Activated naive CD8-positive, alpha-beta T cell treated with anti-CD3 and anti-CD28 coated beads for 36 hours (primary cell): ENCODE data around the gene GLT6D1. TPM values are rescaled to one million over a fixed set of nuclear protein-coding genes. Genes with fewer than 3 reads are reported as not detected.
"Not testable (repeated sequence)": the region's sequence is repeated elsewhere in the genome, so short reads cannot be mapped to it uniquely, and the experiment has no call there.

Source experiments
- DNase-seq: peaks from one replicate; pipeline ENCODE4 v3.0.0; 2021
- H3K27ac Mint-ChIP-seq: one replicate; pipeline ENCODE4 v1.8.0; 2022; ENCODE audit warnings: mild to moderate bottlenecking, moderate library complexity, mixed read lengths
- H3K27me3 Mint-ChIP-seq: one replicate; pipeline ENCODE4 v1.8.0; 2022; ENCODE audit warnings: mild to moderate bottlenecking, mixed read lengths
- H3K36me3 Mint-ChIP-seq: one replicate; pipeline ENCODE4 v1.8.0; 2021; ENCODE audit warnings: mild to moderate bottlenecking, mixed read lengths
- H3K4me1 Mint-ChIP-seq: one replicate; pipeline ENCODE4 v1.8.0; 2021; ENCODE audit warnings: mixed read lengths
- H3K4me3 Mint-ChIP-seq: one replicate; pipeline ENCODE4 v1.8.0; 2022; ENCODE audit warnings: mild to moderate bottlenecking, moderate library complexity, mixed read lengths
- H3K9me3 Mint-ChIP-seq: one replicate; pipeline ENCODE4 v1.8.0; 2022; ENCODE audit warnings: mixed read lengths
- total RNA-seq, 2 experiments: library from RNA; stranded (reverse); gene quantifications; one replicate each; pipeline ENCODE4 v1.2.3, GENCODE V29; 2021

The GLT6D1 gene
- total RNA-seq, 2 experiments from 2014 or later: not detected

DNA sequence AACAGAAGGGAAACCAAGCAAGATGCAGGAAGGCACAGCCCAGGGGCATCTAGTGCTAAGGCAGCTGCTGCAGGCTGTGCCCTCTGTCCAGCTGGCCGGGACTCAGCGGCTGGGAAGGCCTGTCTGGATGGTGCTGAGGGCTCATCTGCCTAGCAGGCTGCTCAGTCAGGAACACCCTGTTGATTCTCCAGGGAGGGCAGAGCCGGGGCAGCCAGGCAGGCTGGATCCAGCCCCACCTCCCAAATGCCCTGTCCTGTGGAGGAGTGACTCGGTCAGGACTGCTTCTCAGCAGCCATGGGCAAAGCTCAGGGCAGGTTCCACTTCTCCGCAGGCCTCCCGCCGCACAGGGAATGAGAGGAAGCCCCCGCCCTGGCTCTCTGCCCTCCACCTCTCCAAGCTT lies 16.0 kb upstream of the GLT6D1 start:
- Mint-ChIP-seq H3K27me3 (peaks cover 20% of the 10 kb centered on the region), H3K4me1 (no peaks in the 10 kb centered on the region), H3K27ac (no peak overlapping the region), H3K9me3 (peaks cover 2% of the 10 kb centered on the region), H3K4me3 (no peak overlapping the region), H3K36me3 (peaks cover 2% of the 10 kb centered on the region)
- no peak for DNase-seq

DNA sequence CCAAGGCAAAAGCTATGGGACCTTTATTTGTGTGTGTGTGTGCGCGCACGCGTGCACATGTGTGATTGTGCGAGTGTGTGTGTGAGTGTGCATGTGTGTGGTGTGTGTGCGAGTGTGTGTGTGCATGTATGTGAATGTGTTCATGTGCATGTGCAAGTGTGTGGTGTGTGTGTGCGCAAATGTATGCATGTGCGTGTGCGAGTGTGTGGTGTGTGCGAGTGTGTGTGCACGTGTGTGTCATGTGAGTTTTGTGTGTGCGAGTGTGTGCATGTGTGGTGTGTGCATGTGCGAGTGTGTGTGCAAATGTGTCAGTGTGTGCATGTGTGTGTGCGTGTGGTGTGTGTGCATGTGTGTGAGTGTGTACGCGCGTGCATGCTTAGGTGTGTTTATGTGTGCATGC lies 11.1 kb upstream of the GLT6D1 start:
- Mint-ChIP-seq H3K27me3 (peaks cover 16% of the 10 kb centered on the region), H3K36me3 (peaks cover 3% of the 10 kb centered on the region), H3K4me3 (no peak overlapping the region), H3K4me1 (no peaks in the 10 kb centered on the region), H3K9me3 (peaks cover 32% of the 10 kb centered on the region), H3K27ac (no peak overlapping the region)
- DNase-seq: no peak

DNA sequence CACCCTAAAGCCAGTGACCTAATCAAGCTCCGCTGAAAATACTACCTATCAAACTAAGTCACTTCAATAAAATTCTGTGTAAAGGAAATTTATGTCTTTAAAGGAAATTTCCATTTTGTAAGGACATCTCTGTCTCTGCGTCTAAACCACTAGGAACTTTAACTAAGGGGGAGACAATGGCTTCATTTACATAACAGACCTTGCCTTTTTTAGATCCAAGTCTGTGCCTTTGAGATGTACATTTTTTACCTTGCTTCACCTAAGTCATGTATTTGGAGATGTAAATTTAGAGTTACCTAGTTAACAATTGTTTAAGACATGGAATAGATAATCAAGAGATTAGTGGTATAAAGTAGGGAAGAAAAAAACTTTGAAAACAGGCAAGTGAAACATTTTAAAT lies 10.2 kb upstream of the GLT6D1 start:
- no peaks in the 10 kb centered on the region for H3K4me1 Mint-ChIP-seq
- DNase-seq: no peak
- peaks cover 3% of the 10 kb centered on the region for H3K36me3 Mint-ChIP-seq
- H3K9me3 Mint-ChIP-seq: peaks cover 40% of the 10 kb centered on the region
- no peak overlapping the region for H3K27ac Mint-ChIP-seq
- H3K27me3 Mint-ChIP-seq: peaks cover 12% of the 10 kb centered on the region
- no peak overlapping the region for H3K4me3 Mint-ChIP-seq

DNA sequence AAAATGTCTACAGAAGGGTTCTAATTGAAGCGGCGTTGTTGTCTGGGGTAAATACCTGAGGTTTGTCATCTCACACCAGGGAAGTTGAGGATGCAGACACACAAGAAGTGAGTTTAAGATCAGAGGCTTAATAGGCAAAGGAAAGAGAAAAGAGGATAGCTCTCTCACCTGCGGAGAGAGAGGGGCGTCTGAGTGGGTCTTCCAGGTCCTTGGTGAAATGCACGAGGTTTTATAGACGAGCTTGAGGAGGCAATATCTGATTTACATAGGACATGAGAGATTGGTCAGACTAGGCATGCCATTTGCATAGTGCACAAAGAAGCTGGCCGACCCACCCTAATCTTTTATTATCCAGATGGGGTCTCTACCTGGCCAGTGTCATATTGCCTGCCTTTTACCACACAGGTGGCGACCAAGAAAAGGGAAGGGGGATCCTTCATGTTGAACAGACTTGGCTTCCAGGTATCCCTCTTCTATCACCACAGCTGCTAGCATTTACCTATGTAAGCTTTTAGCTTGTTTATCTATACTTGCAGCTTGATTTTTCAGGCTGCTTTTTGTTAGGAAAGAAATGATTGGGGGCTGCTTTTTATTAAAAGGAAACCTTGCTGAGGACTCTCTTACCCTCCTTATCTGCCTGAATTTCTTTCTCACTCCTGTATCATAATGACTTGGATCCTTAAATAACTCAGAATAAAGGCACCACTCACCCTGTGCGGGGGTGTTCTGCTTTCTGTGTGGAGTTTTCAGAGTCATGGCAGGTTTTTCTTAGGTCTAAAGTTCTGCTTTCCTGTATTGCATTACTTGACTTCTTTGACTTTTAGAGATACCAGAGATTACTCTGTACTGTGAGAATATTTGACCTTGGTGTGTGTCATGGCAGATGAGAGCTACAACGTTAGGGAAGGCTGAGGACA lies 9.4 kb upstream of the GLT6D1 start:
- no peaks in the 10 kb centered on the region for H3K4me1 Mint-ChIP-seq
- no peak overlapping the region for H3K4me3 Mint-ChIP-seq
- no peak overlapping the region for H3K27ac Mint-ChIP-seq
- H3K36me3 Mint-ChIP-seq: peaks cover 3% of the 10 kb centered on the region
- peaks cover 46% of the 10 kb centered on the region for H3K9me3 Mint-ChIP-seq
- no peak for DNase-seq
- peaks cover 6% of the 10 kb centered on the region for H3K27me3 Mint-ChIP-seq

DNA sequence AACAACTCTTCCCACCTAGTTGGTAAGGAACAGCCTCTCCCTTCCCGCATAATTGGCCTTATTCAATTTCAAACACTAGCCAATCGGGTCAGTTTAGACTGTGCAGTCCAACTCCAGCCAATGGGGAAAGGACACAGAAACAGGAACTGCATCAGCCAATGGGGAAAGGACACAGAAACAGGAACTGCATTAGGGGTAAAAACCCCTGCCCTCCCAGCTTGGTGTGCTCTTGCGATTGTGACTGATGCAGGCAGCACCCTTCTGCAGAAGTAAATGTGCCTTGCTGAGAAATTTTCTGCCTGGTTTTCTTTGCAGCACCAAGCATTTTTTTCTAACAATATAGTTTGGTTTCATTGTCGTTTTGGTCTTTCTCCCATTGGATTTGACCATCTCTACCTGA lies 8.5 kb upstream of the GLT6D1 start:
- H3K4me1 Mint-ChIP-seq: no peaks in the 10 kb centered on the region
- H3K36me3 Mint-ChIP-seq: peaks cover 3% of the 10 kb centered on the region
- no peak overlapping the region for H3K27ac Mint-ChIP-seq
- peaks cover 50% of the 10 kb centered on the region for H3K9me3 Mint-ChIP-seq
- H3K4me3 Mint-ChIP-seq: no peak overlapping the region
- H3K27me3 Mint-ChIP-seq: peaks cover 6% of the 10 kb centered on the region
- DNase-seq: no peak

DNA sequence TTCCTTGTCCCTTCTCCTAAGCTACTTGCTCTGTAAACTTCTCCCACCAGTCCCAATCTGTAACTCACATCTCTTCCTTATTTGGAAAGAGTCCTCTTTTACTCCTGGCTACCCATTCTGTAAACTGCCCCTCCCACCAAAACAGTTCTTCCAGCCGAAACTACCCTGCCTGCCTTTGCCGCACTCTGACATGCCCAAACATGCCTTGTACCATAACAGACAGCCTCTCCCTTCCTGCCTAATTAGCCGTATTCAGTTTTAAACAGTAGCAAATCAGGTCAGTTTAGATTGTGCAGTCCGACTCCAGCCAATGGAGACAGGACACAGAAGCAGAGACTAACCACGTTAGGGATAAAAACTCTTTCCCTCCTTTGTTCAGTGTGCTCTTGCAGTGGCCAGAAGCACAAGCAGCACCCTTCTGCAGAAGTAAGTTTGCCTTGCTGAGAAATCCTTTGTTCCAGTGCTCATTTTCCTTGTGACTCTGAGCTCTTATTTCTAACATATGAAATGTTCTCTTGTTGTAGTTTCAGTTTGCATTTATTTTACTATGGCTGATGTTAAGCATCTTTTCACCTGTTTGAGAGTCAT lies 5.4 kb upstream of the GLT6D1 start:
- Mint-ChIP-seq H3K27me3 (peaks cover 9% of the 10 kb centered on the region), H3K4me1 (no peaks in the 10 kb centered on the region), H3K4me3 (no peak overlapping the region), H3K27ac (no peak overlapping the region), H3K9me3 (peaks cover 46% of the 10 kb centered on the region), H3K36me3 (no peaks in the 10 kb centered on the region)
- DNase-seq: no peak

DNA sequence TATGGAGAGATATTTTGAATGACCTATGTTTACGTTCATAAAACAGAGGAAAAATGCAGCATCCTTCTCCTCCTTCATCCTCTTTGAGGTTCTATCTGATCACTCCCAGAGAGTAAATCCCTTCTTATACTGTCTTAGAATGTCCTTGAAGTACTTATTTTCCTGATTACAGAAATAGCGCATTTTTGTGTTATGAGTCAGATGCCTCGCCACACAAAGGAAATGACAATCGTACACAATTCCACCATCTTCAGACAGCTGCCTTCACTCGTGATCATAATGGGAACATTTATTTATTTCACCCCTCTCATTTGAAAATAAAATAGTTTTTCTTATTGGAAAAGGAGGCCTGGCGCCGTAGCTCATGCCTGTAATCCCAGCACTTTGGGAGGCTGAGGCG lies 2.4 kb upstream of the GLT6D1 start:
- Mint-ChIP-seq H3K9me3 (peaks cover 23% of the 10 kb centered on the region), H3K27ac (no peak overlapping the region), H3K36me3 (no peaks in the 10 kb centered on the region), H3K4me3 (no peak overlapping the region), H3K27me3 (peaks cover 18% of the 10 kb centered on the region), H3K4me1 (no peaks in the 10 kb centered on the region)
- DNase-seq: no peak

DNA sequence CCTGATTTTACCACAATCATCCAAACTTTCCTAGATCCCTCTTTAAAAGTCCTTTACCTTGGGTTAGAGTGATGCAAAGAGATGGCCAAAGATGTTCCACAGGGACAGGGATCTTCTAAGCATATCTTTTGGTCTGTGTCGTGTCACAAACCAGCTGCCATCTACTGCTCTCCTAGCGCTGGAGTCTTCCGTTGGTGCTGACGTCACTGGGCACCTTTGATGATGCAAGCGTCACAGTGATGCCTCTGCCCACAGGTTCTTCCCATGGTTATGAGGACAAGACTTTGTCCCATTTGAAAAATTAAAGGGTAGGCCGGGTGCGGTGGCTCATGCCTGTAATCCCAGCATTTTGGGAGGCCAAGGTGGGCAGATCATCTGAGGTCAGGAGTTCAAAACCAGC lies 1.7 kb upstream of the GLT6D1 start:
- H3K4me3 Mint-ChIP-seq: no peak overlapping the region
- H3K27ac Mint-ChIP-seq: no peak overlapping the region
- no peak for DNase-seq
- no peaks in the 10 kb centered on the region for H3K4me1 Mint-ChIP-seq
- peaks cover 24% of the 10 kb centered on the region for H3K27me3 Mint-ChIP-seq
- no peaks in the 10 kb centered on the region for H3K36me3 Mint-ChIP-seq
- H3K9me3 Mint-ChIP-seq: peaks cover 22% of the 10 kb centered on the region

DNA sequence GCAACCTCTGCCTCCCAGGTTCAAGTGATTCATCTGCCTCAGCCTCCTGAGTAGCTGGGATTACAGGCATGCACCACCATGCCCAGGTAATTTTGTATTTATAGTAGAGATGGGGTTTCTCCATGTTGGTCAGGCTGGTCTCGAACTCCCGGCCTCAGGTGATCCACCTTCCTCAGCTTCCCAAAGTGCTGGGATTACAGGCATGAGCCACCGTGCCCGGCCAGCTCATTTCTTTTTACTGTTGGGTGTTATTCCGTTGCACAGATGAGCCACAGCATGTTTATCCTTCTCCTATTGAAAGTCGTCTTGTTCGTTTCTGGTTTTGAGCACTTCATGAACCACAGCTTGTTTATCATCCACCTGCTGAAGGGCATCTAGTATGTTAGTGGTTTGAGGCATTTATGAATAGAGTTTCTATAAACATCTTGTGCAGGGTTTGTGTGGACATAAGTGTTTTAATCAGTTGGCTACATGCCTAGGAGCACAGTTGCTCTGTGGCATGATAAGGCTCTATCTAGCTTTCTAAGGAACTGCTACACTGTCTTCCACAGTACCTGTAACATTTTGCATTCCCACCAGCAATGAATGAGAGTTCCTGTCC lies 2.3 kb downstream of the GLT6D1 start:
- H3K4me3 Mint-ChIP-seq, H3K4me1 Mint-ChIP-seq, H3K27ac Mint-ChIP-seq, H3K9me3 Mint-ChIP-seq, H3K36me3 Mint-ChIP-seq, DNase-seq: not testable (repeated sequence)
- peaks cover 38% of the 10 kb centered on the region for H3K27me3 Mint-ChIP-seq

DNA sequence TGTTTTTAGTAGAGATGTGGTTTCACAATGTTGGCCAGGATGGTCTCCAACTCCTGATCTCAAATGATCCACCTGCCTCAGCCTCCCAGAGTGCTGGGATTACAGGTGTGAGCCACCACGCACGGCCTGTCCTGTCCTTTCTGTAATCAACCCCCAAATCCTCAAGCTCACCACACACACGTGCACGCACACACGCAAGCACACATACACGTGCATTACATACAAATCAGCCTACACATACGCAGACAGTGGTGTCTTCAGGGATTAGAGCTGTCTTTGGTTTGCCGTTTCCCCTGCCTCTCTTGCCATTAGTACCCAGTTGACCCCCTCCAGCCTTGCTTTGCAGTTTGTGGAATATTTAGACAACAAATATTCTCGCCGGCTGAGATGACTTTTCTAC lies 6.5 kb downstream of the GLT6D1 start:
- Mint-ChIP-seq H3K27ac (no peak overlapping the region), H3K27me3 (peaks cover 29% of the 10 kb centered on the region), H3K4me1 (no peaks in the 10 kb centered on the region), H3K36me3 (no peaks in the 10 kb centered on the region), H3K9me3 (peaks cover 6% of the 10 kb centered on the region), H3K4me3 (no peak overlapping the region)
- DNase-seq: no peak

DNA sequence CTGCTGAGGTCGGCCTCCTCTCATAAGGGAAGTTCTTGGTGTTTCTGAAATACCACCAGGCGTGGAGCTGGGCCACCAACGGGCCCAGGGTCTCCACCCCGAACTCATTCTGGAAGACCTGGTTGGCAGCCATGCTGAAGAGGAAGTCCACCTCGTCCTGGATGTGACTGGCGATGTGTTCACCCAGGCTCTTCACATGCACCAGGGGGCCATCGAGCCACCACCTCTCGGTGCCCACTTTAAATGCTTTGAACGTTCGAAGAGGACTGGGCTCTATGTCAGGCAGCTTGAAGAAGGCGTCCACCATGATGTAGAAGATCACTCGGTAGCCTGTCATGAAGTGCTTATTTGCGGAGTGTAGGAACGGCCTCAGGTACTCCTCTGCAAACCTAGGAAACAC lies 15.1 kb downstream of the GLT6D1 start:
- Mint-ChIP-seq H3K4me3 (no peak overlapping the region), H3K9me3 (peaks cover 14% of the 10 kb centered on the region), H3K36me3 (no peaks in the 10 kb centered on the region), H3K27me3 (peaks cover 13% of the 10 kb centered on the region), H3K4me1 (no peaks in the 10 kb centered on the region), H3K27ac (no peak overlapping the region)
- DNase-seq: no peak

DNA sequence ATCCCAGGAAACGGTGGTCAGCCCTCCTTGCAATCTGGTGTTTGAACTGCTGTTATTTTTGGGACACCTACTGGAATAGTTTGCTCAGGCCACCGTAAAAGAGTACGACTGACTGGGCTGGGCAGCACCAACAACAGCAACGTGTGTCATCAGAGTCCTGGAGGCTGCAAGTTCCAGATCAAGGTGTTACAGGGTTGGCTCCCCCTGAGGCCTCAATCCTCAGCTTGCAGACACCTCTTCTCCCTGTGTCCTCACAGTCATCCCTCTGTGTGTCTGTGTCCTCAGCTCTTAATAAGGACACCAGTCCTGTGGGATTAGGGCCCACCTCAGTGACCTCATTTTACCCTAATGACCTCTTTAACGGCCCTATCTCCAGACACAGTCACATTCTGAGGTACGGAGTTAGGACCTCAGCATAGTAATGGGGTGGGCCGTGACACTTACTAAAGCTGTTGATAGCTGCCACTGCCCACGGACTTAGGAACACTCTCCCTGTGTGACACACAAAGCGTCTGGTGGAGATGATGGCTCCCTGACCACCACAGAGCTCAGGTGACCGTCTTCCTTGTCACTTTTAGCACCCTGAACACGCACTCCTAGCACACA lies 16.8 kb downstream of the GLT6D1 start:
- H3K4me3 Mint-ChIP-seq: no peak overlapping the region
- no peak overlapping the region for H3K27ac Mint-ChIP-seq
- H3K27me3 Mint-ChIP-seq: peaks cover 13% of the 10 kb centered on the region
- no peaks in the 10 kb centered on the region for H3K36me3 Mint-ChIP-seq
- DNase-seq: no peak
- H3K4me1 Mint-ChIP-seq: no peaks in the 10 kb centered on the region
- peaks cover 10% of the 10 kb centered on the region for H3K9me3 Mint-ChIP-seq

DNA sequence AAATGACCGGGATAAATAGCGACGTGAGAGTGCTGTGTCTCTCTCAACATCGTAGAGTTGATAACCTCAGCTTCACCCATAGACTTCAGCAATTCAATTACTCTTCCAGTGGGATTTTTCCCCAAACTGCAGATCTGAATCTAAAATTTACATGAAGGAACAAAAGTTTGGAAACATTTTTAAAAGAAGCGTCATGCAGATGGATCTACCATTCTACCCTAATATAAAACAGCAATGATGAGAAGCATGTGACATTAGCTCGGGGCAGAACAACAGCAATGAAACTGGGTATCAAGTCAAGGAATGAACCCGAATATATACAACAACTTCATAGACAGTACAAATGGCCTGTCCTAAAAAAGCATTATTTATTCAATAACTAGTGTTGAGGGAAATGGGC lies 18.8 kb downstream of the GLT6D1 start:
- Mint-ChIP-seq H3K27ac (no peak overlapping the region), H3K9me3 (no peaks in the 10 kb centered on the region), H3K36me3 (no peaks in the 10 kb centered on the region), H3K27me3 (peaks cover 8% of the 10 kb centered on the region), H3K4me1 (no peaks in the 10 kb centered on the region), H3K4me3 (no peak overlapping the region)
- no peak for DNase-seq

DNA sequence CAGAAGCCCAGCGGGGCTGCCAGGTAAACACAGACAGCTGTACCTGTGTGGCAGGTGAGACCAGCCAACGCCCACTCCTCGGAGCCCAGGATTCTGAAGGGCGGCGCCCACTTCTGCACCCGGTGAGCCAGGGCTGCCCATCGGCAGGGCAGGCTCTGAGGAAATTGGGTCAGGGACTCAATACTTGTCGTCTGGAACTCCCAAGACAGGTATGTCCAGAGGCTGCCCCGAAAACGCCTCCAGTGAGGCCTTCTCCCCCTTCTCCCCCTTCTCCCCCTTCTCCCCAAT lies 19.8 kb downstream of the GLT6D1 start:
- no peak overlapping the region for H3K27ac Mint-ChIP-seq
- H3K36me3 Mint-ChIP-seq: no peaks in the 10 kb centered on the region
- peaks cover 8% of the 10 kb centered on the region for H3K27me3 Mint-ChIP-seq
- H3K9me3 Mint-ChIP-seq: no peaks in the 10 kb centered on the region
- no peaks in the 10 kb centered on the region for H3K4me1 Mint-ChIP-seq
- no peak overlapping the region for H3K4me3 Mint-ChIP-seq
- no peak for DNase-seq

DNA sequence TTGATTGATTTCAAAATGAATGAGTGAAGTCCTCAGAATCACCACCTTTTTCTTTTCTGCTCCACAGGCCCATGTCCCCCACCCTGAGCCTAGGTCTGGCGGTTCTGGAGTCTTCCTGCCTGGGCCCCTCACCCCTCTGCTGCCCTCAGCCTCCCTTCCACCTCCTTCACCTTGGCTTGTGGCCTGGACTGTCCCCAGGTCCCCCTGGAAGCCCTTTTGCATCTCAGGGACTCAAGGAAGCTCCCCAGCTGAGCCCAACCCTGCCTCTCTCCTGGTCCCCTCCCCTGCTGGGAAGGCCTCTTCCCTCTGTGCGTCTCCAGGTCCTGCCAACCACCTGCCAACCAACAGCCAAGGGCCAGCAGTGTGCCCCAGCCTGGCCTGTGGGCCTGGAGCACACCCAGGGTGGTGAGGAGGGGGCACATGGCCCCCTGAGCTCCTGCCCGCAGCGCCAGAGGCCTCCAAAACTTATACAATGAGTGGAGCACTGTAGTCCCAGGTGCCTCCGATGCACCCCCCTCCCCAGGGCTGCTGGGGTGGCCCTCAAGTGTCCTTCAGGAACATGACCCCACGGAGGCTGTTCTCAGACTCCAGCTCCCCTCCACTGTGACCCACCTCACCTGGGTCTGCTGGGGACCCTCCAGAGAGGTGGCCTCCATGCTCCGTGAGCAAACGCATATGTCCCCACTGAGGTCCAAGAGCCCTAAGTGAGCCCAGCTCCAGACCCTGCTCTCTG lies 20.3 kb downstream of the GLT6D1 start:
- Mint-ChIP-seq H3K9me3 (no peaks in the 10 kb centered on the region), H3K4me3 (no peak overlapping the region), H3K36me3 (no peaks in the 10 kb centered on the region), H3K27me3 (peaks cover 3% of the 10 kb centered on the region), H3K27ac (no peak overlapping the region), H3K4me1 (no peaks in the 10 kb centered on the region)
- no peak for DNase-seq
